ENCODE results near the gene CEBPB.

Gene CEBPB

GRCh38 chr20:50153500-50154377, 36.9 kb upstream of the CEBPB start, which contains the start of gene PEDS1:
Gene PEDS1 (minus strand): TSS chr20:50153723. CDS start chr20:50153637, 86 bp downstream.
- peak; percentile 52 for TF ChIP-seq TAF1 (IDR thresholded peaks at IDR 0.05; ENCODE audit: low read depth)
- TF ChIP-seq TCF12 (IDR thresholded peaks at IDR 0.05; ENCODE audit: low read depth): peak; percentile 60; the same call in 1 of the 2 replicates
- TF ChIP-seq RAD21 (IDR thresholded peaks at IDR 0.05; ENCODE audit: low read depth): no peak
- peak; percentile 94 for TF ChIP-seq MAX (IDR thresholded peaks at IDR 0.05)

- TF ChIP-seq EP300 (IDR thresholded peaks at IDR 0.05; ENCODE audit: borderline replicate concordance) (peak; percentile 67; the same call in 1 of the 2 replicates), TEAD4 (IDR thresholded peaks at IDR 0.05) (0 out of 2 replicates have a peak, but pooled peaks have one; percentile 23), NFIC (IDR thresholded peaks at IDR 0.05) (0 out of 2 replicates have a peak, but pooled peaks have one; percentile 12), TCF12 (IDR thresholded peaks at IDR 0.05; ENCODE audit: low read depth) (peak; percentile 37; the same call in 1 of the 2 replicates), RAD21 (IDR thresholded peaks at IDR 0.05; ENCODE audit: low read depth) (no peak), EGR1 (IDR thresholded peaks at IDR 0.05) (no peak), CEBPB (IDR thresholded peaks at IDR 0.05) (no peak), ZBTB7A (IDR thresholded peaks at IDR 0.05; ENCODE audit: low read depth) (no peak), TAF1 (IDR thresholded peaks at IDR 0.05; ENCODE audit: low read depth) (no peak), REST (IDR thresholded peaks at IDR 0.05; ENCODE audit: low read depth) (no peak), USF1 (IDR thresholded peaks at IDR 0.05) (no peak), FOXM1 (IDR thresholded peaks at IDR 0.05; ENCODE audit: borderline replicate concordance, low read depth) (peak; percentile 47; the same call in 1 of the 2 replicates), CREB1 (IDR thresholded peaks at IDR 0.05; ENCODE audit: low read depth) (no peak), YY1 (IDR thresholded peaks at IDR 0.05; ENCODE audit: low read depth) (no peak), MAX (IDR thresholded peaks at IDR 0.05) (no peak)
Observed at GRCh38 chr20:50163570-50164317, 26.9 kb upstream of the CEBPB start.

GRCh38 chr20:50165684-50166554, 24.7 kb upstream of the CEBPB start:
- TF ChIP-seq YY1 (IDR thresholded peaks at IDR 0.05; ENCODE audit: low read depth) (peak; percentile 47; the same call in 1 of the 2 replicates), FOXM1 (IDR thresholded peaks at IDR 0.05; ENCODE audit: borderline replicate concordance, low read depth) (peak; percentile 93), NFIC (IDR thresholded peaks at IDR 0.05) (peak; percentile 99), USF1 (IDR thresholded peaks at IDR 0.05) (peak; percentile 43), EGR1 (IDR thresholded peaks at IDR 0.05) (peak; percentile 79), RAD21 (IDR thresholded peaks at IDR 0.05; ENCODE audit: low read depth) (no peak), MAX (IDR thresholded peaks at IDR 0.05) (peak; percentile 89), CREB1 (IDR thresholded peaks at IDR 0.05; ENCODE audit: low read depth) (peak; percentile 79), TAF1 (IDR thresholded peaks at IDR 0.05; ENCODE audit: low read depth) (0 out of 2 replicates have a peak, but pooled peaks have one; percentile 48), EP300 (IDR thresholded peaks at IDR 0.05; ENCODE audit: borderline replicate concordance) (peak; percentile 96), TCF12 (IDR thresholded peaks at IDR 0.05; ENCODE audit: low read depth) (peak; percentile 98), ZBTB7A (IDR thresholded peaks at IDR 0.05; ENCODE audit: low read depth) (0 out of 2 replicates have a peak, but pooled peaks have one; percentile 43), REST (IDR thresholded peaks at IDR 0.05; ENCODE audit: low read depth) (no peak), TEAD4 (IDR thresholded peaks at IDR 0.05) (peak; percentile 99), CEBPB (IDR thresholded peaks at IDR 0.05) (peak; percentile 28; the same call in 1 of the 2 replicates)

All from Ishikawa (cell line).